Neuron (in vitro differentiated cells): ENCODE data around the gene RAPGEF1.

Experiments used
- H2AFZ ChIP-seq: one replicate; pipeline ENCODE4 v1.6.1; 2013; ENCODE audit warnings: low read depth, mild to moderate bottlenecking, inconsistent platforms, low read length, moderate library complexity
- H3K27me3 ChIP-seq: one replicate; pipeline ENCODE4 v1.6.1; 2013; ENCODE audit warnings: low read length; ENCODE audit not compliant: insufficient read depth
- H3K36me3 ChIP-seq: one replicate; pipeline ENCODE4 v1.6.1; 2013; ENCODE audit warnings: low read length; ENCODE audit not compliant: insufficient read depth
- H3K4me1 ChIP-seq: one replicate; pipeline ENCODE4 v1.6.1; 2013; ENCODE audit warnings: low read length; ENCODE audit not compliant: insufficient read depth
- H3K4me3 ChIP-seq: 2 replicates; pipeline ENCODE4 v1.5.1; 2013; ENCODE audit warnings: mild to moderate bottlenecking, low read length, moderate library complexity
- H3K9me3 ChIP-seq: one replicate; pipeline ENCODE4 v1.6.1; 2013; ENCODE audit warnings: low read length

The RAPGEF1 gene

GRCh38 chr9:131641618-131642495 lies 98.0 kb downstream of the RAPGEF1 start:
- H3K27me3 ChIP-seq, result no peaks in the 10 kb centered on the region
- H3K9me3 ChIP-seq, result no peaks in the 10 kb centered on the region
- no peak overlapping the region for H2AFZ ChIP-seq
- H3K4me3 ChIP-seq, result no peak overlapping the region
- no peaks in the 10 kb centered on the region for H3K4me1 ChIP-seq
- H3K36me3 ChIP-seq, result peaks cover 22% of the 10 kb centered on the region

DNA sequence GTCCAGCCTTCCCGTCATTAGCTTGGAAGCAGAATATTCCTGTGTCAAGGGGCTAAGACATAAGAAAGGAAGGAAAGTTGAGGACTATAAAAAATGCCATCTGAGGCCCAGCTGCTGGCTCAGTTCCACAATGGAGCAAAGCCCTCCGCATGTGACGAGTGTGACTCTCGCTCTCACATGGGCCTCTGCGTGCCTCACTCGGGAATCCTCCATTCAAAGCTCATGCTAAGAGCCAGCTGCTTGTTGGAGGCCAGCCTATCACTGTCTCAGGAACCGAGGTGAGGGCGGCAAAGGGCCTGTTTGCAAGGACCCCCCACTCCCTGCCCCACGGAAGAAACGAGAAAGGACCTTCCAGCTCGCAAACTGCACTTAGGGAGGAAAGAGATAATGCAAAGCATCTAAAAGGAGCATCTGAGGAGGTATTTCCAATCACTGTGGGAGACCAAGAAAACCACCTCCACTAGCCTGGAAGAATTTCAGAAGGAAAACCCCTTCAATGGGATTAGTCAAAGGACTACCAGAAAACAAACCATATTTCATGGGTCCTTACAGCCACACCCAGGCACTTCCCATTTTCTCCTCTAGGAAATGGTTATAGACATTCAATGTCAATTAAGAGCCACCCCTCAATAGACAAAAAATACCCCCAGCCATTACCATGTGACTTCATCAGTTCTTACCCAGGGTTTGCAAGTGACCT lies 99.3 kb downstream of the RAPGEF1 start:
- Histone ChIP-seq H3K36me3 (peaks cover 25% of the 10 kb centered on the region), H2AFZ (no peak overlapping the region), H3K27me3 (no peaks in the 10 kb centered on the region), H3K4me3 (no peak overlapping the region), H3K9me3 (no peaks in the 10 kb centered on the region), H3K4me1 (no peaks in the 10 kb centered on the region)

DNA sequence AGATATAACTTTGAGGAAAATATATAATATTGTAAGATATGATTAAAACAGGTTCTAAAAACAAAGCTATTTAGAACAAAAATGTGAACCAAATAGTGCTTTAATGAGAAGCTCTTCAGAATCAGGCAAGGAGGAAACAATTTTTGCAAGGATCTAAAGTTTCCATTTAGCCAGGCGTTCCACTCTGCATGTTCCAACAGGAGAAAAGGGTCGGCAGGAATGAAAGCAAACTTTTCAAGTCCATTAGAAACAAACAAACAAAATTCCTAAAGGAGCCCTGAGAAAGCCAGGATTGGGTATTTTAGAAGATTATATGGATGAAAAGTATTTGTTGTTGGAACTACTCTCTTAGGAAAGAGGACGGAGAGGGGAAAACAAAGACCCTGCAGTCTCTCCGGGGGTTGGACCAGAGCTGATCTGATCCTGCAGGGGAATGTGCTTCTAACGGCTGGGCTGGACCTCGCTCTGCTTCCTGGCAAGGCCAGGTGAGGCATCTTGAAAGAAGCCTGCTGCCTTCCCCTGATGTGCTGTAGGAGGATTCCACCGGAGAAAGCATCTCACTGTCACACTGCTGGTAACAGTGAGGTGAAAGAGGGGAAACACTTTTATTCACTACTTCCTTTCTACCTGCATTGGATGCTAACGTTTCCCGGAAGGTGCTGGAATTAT lies 100.0 kb downstream of the RAPGEF1 start:
- Histone ChIP-seq H3K4me1 (no peaks in the 10 kb centered on the region), H2AFZ (no peak overlapping the region), H3K27me3 (no peaks in the 10 kb centered on the region), H3K36me3 (peaks cover 29% of the 10 kb centered on the region), H3K4me3 (no peak overlapping the region), H3K9me3 (no peaks in the 10 kb centered on the region)

DNA sequence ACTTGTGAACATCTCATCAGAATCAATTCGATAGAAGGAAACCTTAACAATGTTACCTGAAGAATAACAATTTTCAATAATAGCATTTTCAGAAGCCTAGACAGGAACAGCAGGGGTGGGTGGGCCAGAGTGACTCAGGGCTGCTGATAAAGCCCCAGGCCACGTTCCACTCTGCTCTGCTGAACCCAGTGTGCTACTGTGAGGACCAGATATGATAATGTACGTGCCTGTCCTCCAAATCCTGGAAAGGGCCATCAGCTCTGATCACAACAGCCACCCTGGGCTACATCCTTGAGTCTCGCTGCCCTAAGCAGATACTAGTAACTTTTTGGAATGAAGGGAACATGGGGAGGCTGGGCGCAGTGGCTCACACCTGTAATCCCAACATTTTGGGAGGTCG lies 103.3 kb downstream of the RAPGEF1 start:
- no peak overlapping the region for H3K4me3 ChIP-seq
- H3K9me3 ChIP-seq, result no peaks in the 10 kb centered on the region
- H3K4me1 ChIP-seq, result peaks cover 2% of the 10 kb centered on the region
- no peak overlapping the region for H2AFZ ChIP-seq
- no peaks in the 10 kb centered on the region for H3K27me3 ChIP-seq
- peaks cover 23% of the 10 kb centered on the region for H3K36me3 ChIP-seq

DNA sequence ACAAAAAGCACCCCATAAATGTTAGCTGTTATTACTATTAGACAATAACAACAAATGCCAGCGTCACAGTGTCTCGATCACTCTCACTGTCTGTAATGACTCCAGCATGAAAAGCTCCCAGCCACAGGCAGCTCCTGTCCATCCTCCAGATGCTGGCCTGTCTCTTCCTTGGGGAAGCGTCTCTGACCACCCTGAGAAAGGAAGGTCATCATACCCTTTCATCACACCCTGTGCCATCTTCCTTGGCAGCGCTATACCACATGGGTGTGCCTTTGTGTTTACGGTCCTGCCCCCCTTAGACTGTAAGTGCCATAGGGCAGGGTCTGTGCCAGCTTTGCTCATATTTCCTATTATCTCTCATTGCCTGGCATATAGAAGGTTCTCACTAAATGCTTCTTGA lies 104.0 kb downstream of the RAPGEF1 start:
- H3K4me3 ChIP-seq, result no peak overlapping the region
- peaks cover 20% of the 10 kb centered on the region for H3K36me3 ChIP-seq
- peaks cover 2% of the 10 kb centered on the region for H3K4me1 ChIP-seq
- H2AFZ ChIP-seq, result no peak overlapping the region
- H3K27me3 ChIP-seq, result no peaks in the 10 kb centered on the region
- no peaks in the 10 kb centered on the region for H3K9me3 ChIP-seq

DNA sequence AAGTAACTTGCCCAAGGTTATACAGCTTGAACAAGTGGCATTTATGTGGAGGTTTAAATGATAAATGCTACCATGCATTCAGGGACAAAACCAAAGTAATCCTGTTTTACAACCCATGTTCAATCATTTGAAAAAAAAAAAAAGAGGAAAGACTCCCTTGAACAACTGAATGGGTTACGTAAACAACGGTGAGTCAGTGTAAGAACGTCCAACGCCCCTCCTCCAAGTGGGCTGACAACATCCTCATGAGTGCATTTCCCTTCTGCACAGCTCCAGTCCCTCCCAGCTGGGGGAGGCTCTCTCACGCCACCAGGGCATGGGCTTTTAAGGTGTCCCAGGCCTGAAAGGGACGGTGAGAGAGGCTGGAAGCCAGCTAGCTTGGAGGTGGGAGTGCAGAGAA lies 104.6 kb downstream of the RAPGEF1 start:
- H3K27me3 ChIP-seq, result no peaks in the 10 kb centered on the region
- H3K4me1 ChIP-seq, result peaks cover 2% of the 10 kb centered on the region
- no peak overlapping the region for H3K4me3 ChIP-seq
- peaks cover 20% of the 10 kb centered on the region for H3K36me3 ChIP-seq
- H2AFZ ChIP-seq, result no peak overlapping the region
- H3K9me3 ChIP-seq, result no peaks in the 10 kb centered on the region

DNA sequence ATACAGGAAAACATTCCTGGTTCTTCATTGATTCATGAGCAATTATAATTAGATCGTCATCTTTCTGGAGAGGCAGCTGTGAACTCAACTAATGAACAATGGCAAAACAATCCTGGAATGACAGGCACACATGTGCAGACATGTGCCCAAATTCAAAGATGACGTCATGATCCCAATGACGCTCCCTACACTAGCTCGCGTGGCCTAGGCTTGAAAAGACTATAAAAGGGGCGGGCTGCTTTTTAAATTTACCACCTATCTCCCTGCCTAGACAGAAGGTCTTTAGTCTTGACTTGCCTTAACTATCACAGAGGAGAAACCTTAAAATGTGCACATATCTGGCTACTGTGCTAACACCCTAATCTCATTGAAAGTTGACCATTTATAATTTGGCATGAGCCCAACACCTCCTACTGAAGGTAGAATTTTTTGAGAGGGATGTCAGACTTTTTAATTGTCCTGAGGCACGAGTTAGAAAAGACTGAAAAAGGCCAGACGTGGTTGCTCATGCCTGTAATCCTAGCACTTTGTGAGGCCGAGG lies 106.3 kb downstream of the RAPGEF1 start:
- no peaks in the 10 kb centered on the region for H3K27me3 ChIP-seq
- no peaks in the 10 kb centered on the region for H3K9me3 ChIP-seq
- no peak overlapping the region for H2AFZ ChIP-seq
- no peak overlapping the region for H3K4me3 ChIP-seq
- peaks cover 2% of the 10 kb centered on the region for H3K4me1 ChIP-seq
- peaks cover 16% of the 10 kb centered on the region for H3K36me3 ChIP-seq

DNA sequence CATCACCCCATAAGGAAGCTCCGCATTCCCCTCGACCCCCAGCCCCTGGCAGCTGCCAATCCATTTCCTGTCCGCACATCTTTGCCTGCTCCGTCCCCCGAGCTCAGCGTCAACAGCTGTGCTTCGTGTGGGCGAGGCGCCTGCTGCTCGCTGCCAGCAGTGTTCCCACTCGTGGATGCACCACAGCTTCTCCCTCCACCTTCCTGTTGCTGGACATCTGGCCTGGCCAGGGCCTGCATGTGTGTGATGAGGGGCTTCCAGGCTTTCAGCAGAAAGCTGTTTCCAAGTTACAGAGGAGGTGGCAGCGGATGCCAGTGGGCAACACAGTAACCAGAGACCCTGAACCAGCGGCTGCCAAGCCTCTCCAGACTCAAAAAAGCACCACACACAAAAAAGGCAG lies 108.6 kb downstream of the RAPGEF1 start:
- Histone ChIP-seq H3K4me3 (no peak overlapping the region), H3K4me1 (peaks cover 2% of the 10 kb centered on the region), H3K9me3 (no peaks in the 10 kb centered on the region), H3K36me3 (peaks cover 10% of the 10 kb centered on the region), H3K27me3 (no peaks in the 10 kb centered on the region), H2AFZ (no peak overlapping the region)

GRCh38 chr9:131630205-131630831 lies 109.6 kb downstream of the RAPGEF1 start:
- no peak overlapping the region for H3K4me3 ChIP-seq
- peaks cover 2% of the 10 kb centered on the region for H3K4me1 ChIP-seq

DNA sequence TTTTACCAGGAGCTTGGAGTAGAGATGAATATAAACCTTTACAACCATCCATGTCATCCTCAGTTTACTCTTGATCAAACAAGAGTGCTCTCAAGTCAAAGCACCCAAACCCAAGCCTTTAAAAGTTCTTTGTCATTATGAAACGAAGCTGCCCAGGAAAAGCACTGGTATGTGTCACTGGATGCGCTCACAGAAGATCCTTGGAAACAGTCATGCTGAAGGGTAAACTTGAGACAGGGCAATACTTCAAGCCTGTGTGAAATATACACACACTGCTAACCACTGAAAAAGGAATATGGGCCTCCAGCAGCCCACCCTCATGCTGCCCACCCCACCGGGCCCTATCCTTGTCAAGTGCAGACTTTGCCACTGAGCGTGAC lies 110.1 kb downstream of the RAPGEF1 start:
- H3K36me3 ChIP-seq, result peaks cover 16% of the 10 kb centered on the region
- H3K4me1 ChIP-seq, result peaks cover 2% of the 10 kb centered on the region

More at GRCh38 chr9:131630205-131630831, 109.6 kb downstream of the RAPGEF1 start:
- Histone ChIP-seq H2AFZ (no peak overlapping the region), H3K27me3 (no peaks in the 10 kb centered on the region), H3K36me3 (peaks cover 12% of the 10 kb centered on the region), H3K9me3 (no peaks in the 10 kb centered on the region)

DNA sequence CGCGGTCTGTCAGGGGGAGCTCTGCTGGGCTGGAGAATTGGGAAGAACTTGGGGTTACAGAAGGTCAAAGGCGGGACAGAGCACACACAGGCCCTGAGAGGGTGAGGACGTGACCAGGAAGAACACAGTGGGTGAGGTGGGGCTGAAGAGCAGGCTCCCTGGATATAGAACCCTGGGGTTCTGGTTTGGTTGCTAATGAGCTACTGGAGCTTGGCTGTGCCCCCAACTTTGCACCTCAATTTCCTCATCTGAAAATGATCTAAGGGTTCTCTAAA lies 110.7 kb downstream of the RAPGEF1 start:
- no peak overlapping the region for H3K4me3 ChIP-seq

More for the DNA sequence above, 110.1 kb downstream of the RAPGEF1 start:
- Histone ChIP-seq H2AFZ (no peak overlapping the region), H3K9me3 (no peaks in the 10 kb centered on the region), H3K4me3 (no peak overlapping the region), H3K27me3 (no peaks in the 10 kb centered on the region)

DNA sequence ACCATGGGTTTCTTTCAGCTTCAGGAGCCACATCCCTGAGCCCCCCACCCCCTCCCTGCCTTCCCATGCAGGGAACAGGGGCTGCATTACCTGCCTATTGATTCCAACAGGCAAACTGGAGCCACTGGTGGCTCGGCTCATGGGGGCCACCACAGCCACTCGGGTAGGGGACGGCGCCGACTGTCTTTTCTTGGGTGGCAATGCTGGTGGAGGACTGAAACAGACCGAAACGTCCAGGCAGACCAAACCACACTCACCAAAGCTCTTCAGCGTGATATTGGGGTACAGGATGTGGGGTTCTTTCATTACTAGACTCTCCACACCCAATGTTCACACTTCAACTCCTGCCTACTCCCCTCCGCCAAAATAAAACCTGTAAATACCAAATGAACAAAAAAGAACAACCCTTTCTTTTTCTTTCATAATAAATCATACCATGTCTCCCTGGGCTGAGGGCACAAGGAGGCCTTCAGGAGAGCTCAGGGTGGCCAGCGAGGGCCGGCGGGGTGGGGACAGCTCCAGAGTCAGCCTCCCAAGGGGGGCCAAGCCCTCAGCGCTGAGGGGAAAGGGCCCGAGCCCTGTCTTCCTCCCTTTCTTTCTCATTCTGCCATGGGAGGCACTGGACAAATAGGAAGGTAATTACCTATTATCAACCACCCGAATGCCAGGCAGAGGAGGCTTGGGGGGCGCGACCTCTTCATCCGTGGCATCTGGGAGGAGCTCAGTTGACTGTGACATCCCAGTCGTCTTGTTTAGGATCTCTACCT lies 111.2 kb downstream of the RAPGEF1 start:
- Histone ChIP-seq H3K36me3 (peaks cover 18% of the 10 kb centered on the region), H2AFZ (no peak overlapping the region), H3K27me3 (no peaks in the 10 kb centered on the region), H3K4me1 (peaks cover 2% of the 10 kb centered on the region), H3K4me3 (no peak overlapping the region), H3K9me3 (no peaks in the 10 kb centered on the region)

More for the DNA sequence above, 110.7 kb downstream of the RAPGEF1 start:
- H2AFZ ChIP-seq, result no peak overlapping the region
- peaks cover 16% of the 10 kb centered on the region for H3K36me3 ChIP-seq
- no peaks in the 10 kb centered on the region for H3K27me3 ChIP-seq
- H3K4me1 ChIP-seq, result peaks cover 2% of the 10 kb centered on the region
- no peaks in the 10 kb centered on the region for H3K9me3 ChIP-seq
